ENCODE results near the gene MCC. TPM values are rescaled to one million over a fixed set of nuclear protein-coding genes. Genes with fewer than 3 reads are reported as not detected.

MCC gene
- total and polyA plus RNA-seq, 2 of the 4 experiments (the other 2 are of a cell fraction), result 5.0 to 20.6 TPM

GRCh38 chr5:113172231-113172826 is 315.9 kb downstream of the MCC start:
- no peak overlapping the region for H3K4me3 ChIP-seq (ENCODE audit: insufficient read depth, low read depth, low read length)
- no TSS peak for BruUV-seq (replicated peaks)
- H3K9me3 ChIP-seq (ENCODE audit: control insufficient read depth, insufficient read depth, low read length), result no peaks in the 10 kb centered on the region
- H3K9ac ChIP-seq (ENCODE audit: low read depth, low read length), result no peak overlapping the region
- no peak overlapping the region for H4K8ac ChIP-seq (ENCODE audit: low read depth in 2 of 2, low read length in 2 of 2)
- H3K4me2 ChIP-seq (ENCODE audit: low read depth, low read length), result no peak overlapping the region
- H3K36me3 ChIP-seq (ENCODE audit: control insufficient read depth, insufficient read depth, low read length), result no peaks in the 10 kb centered on the region
- H3K27ac ChIP-seq (ENCODE audit: insufficient read depth, low read length), result no peak overlapping the region
- ChIA-PET CTCF (interaction anchor here (1.2 kb wide), 1 partner anchor 110 kb away, joined by 3 read pairs; no protein-coding TSS in a partner anchor), POLR2A (ENCODE audit: unreplicated experiment) (no interaction called here)
- H2AK9ac ChIP-seq (replicated peaks; ENCODE audit: low read depth, low read length, poor library complexity), result no peak overlapping the region
- peaks cover 6% of the 10 kb centered on the region; the same call in 1 of the 2 replicates for H3K4me1 ChIP-seq (ENCODE audit: control insufficient read depth, insufficient read depth, low read length)
- no CpG with 5 or more reads among the region's 5 CpGs for WGBS, 2 experiments (ENCODE audit: extremely low coverage in 2 of 2, insufficient read length in 1 of 2)
- H4K91ac ChIP-seq (ENCODE audit: insufficient read depth, low read depth, low read length), result no peak overlapping the region
- H3K56ac ChIP-seq (ENCODE audit: extremely low read depth, insufficient read depth, low read length), result no peak overlapping the region
- intact Hi-C loops (cut with micrococcal nuclease) (no loop called here), in situ Hi-C loops (cut with MboI; ENCODE audit: low sequenced_read_pairs) (no loop called here), dilution Hi-C loops (cut with HindIII; ENCODE audit: low sequenced_read_pairs, unreplicated experiment) (no loop called here)
- no peak overlapping the region for H3K14ac ChIP-seq (replicated peaks; ENCODE audit: low read depth, low read length)
- no peak overlapping the region for H4K5ac ChIP-seq (ENCODE audit: low read depth, low read length)
- DNase-seq, result no peak
- H3K27me3 ChIP-seq (ENCODE audit: control insufficient read depth, insufficient read depth, low read length), result no peaks in the 10 kb centered on the region
- no peak overlapping the region for H2BK5ac ChIP-seq (ENCODE audit: low read depth, low read length, poor library complexity, severe bottlenecking)
- 0 out of 2 replicates have a peak, but pooled peaks cover 4% of the 10 kb centered on the region for H3K9me1 ChIP-seq (ENCODE audit: insufficient read depth, low read length)
- no peaks in the 10 kb centered on the region for H4K20me1 ChIP-seq (ENCODE audit: insufficient read depth, low read length)
- no peak overlapping the region for H2BK15ac ChIP-seq (ENCODE audit: low read depth, low read length)
- H3K4ac ChIP-seq (ENCODE audit: low read depth, low read length), result no peak overlapping the region
- peaks cover 7 to 17% of the 10 kb centered on the region in 2 experiments; a peak in 2 of 4 replicates for H3K79me1 ChIP-seq (ENCODE audit: low read depth in 1 of 2, low read length in 2 of 2)
- H2AFZ ChIP-seq (replicated peaks; ENCODE audit: low read length, poor library complexity), result no peak overlapping the region
- H2BK120ac ChIP-seq (ENCODE audit: low read depth, low read length), result no peak overlapping the region
- ATAC-seq (ENCODE audit: low read depth), result no peak
- no peak overlapping the region for H2BK20ac ChIP-seq (ENCODE audit: low read depth, low read length)
- no peak overlapping the region for H2AK5ac ChIP-seq (ENCODE audit: low read depth, low read length)
- H3K18ac ChIP-seq (ENCODE audit: low read depth, low read length), result no peak overlapping the region
- H3K23ac ChIP-seq (ENCODE audit: low read depth, low read length), result no peak overlapping the region
- TF ChIP-seq RFX5 (IDR thresholded peaks at IDR 0.05; ENCODE audit: low read depth, low read length) (no peak), CTCF (conservative IDR thresholded peaks at IDR 0.05; ENCODE audit: low read depth, low read length) (no peak), MAZ (IDR thresholded peaks at IDR 0.05; ENCODE audit: borderline replicate concordance, low read depth, low read length) (no peak), BHLHE40 (IDR thresholded peaks at IDR 0.05; ENCODE audit: low read depth, low read length) (no peak), POLR2A (IDR thresholded peaks at IDR 0.05; ENCODE audit: low read depth, low read length) (no peak), ELK1 (IDR thresholded peaks at IDR 0.05; ENCODE audit: borderline replicate concordance, low read depth, low read length) (no peak), MXI1 (IDR thresholded peaks at IDR 0.05; ENCODE audit: borderline replicate concordance, low read depth, low read length) (no peak), SMC3 (IDR thresholded peaks at IDR 0.05; ENCODE audit: low read depth, low read length) (no peak), CEBPB (IDR thresholded peaks at IDR 0.05; ENCODE audit: low read depth, low read length) (no peak), USF2 (IDR thresholded peaks at IDR 0.05; ENCODE audit: low read depth, low read length) (no peak), FOS (IDR thresholded peaks at IDR 0.05; ENCODE audit: low read depth, low read length) (no peak), MAFK (IDR thresholded peaks at IDR 0.05; ENCODE audit: low read depth, low read length) (no peak), RAD21 (IDR thresholded peaks at IDR 0.05; ENCODE audit: low read length) (no peak), CHD1 (IDR thresholded peaks at IDR 0.05; ENCODE audit: low read depth, low read length) (no peak)
